HepG2 (cell line): ENCODE measurements around the gene OSBPL8. TPM values are rescaled to one million over a fixed set of nuclear protein-coding genes. Genes with fewer than 3 reads are reported as not detected.

Experiments
- ATAC-seq: fragments of 200-7000 bp; cut with Tn5 transposase; 3 replicates; pipeline ENCODE4 v1.9.1; 2020; ENCODE audit warnings: mild to moderate bottlenecking, moderate library complexity
- BruUV-seq: library from RNA; stranded (reverse); fragments of 400-500 nt; replicated peaks from 2 replicates; lab custom pipeline; 2021; lab: Mats Ljungman, UMichigan
- CTCF ChIA-PET: fragments of 300-600 bp; formaldehyde crosslinking; extraction: SDS; loops from one replicate; lab custom pipeline; 2021; ENCODE audit warnings: low total read pairs, inconsistent platforms, low intra/inter-chr PET ratio; lab: Yijun Ruan, JAX
- POLR2A ChIA-PET: fragments of 350-600 bp; sonication (Branson Sonifier 250); formaldehyde crosslinking; loops from one replicate; lab custom pipeline; 2020; ENCODE audit warnings: antibody characterized with exemption, inconsistent platforms; lab: Yijun Ruan, JAX
- DNase-seq: peaks from one replicate; pipeline ENCODE4 v3.0.0-alpha.2; 2015; ENCODE audit warnings: low spot score
- FAIRE-seq: peaks from 3 replicates; lab custom pipeline; 2011; peaks lifted over from hg19 to GRCh38; lab: Jason Lieb, UNC
- H2AFZ ChIP-seq: one replicate; pipeline ENCODE4 v1.6.1; 2011; ENCODE audit warnings: low read length, inconsistent platforms
- H3K27ac ChIP-seq: fragments of 300-600 bp; 3 replicates; pipeline ENCODE4 v1.8.0; 2011; ENCODE audit warnings: mixed run types, mild to moderate bottlenecking, mixed read lengths, low read length, inconsistent platforms; ENCODE audit not compliant: insufficient read depth; ENCODE audit errors: extremely low read length
- H3K27me3 ChIP-seq, 2 experiments: fragments of 200-600 bp in 1 of 2; 2 replicates in 1 of 2; 3 replicates in 1 of 2; pipeline versions ENCODE4 v1.6.0 to v1.8.0; 2011; ENCODE audit warnings: low read length in 2 of 2, mild to moderate bottlenecking in 2 of 2, moderate library complexity in 2 of 2, inconsistent platforms in 1 of 2; ENCODE audit not compliant: insufficient read depth in 2 of 2, control insufficient read depth in 1 of 2
- H3K36me3 ChIP-seq, 2 experiments: fragments of 200-600 bp in 1 of 2; replicated peaks in 1 of 2; 2 replicates in 1 of 2; 3 replicates in 1 of 2; pipeline versions ENCODE4 v1.5.1 to v1.8.0; 2011; ENCODE audit warnings: low read length in 2 of 2, inconsistent platforms in 1 of 2; ENCODE audit not compliant: insufficient read depth in 2 of 2, control insufficient read depth in 1 of 2
- H3K4me1 ChIP-seq: 2 replicates; pipeline ENCODE4 v1.5.1; 2012; ENCODE audit warnings: low read length, inconsistent platforms; ENCODE audit not compliant: insufficient read depth
- H3K4me2 ChIP-seq: 2 replicates; pipeline ENCODE4 v1.6.0; 2011; ENCODE audit warnings: low read depth, low read length, inconsistent platforms
- H3K4me3 ChIP-seq, 3 experiments: fragments of 200-600 bp in 1 of 3; sonication (generic), shearing (Covaris generic) in 1 of 3; replicated peaks in 1 of 3; 2 replicates each; pipeline ENCODE4 v1.5.1; 2011 to 2016; ENCODE audit warnings: low read length in 3 of 3, inconsistent platforms in 2 of 3, low read depth in 2 of 3, mild to moderate bottlenecking in 2 of 3, control low read depth in 1 of 3, mixed read lengths in 1 of 3; ENCODE audit not compliant: insufficient read depth in 1 of 3
- H3K79me2 ChIP-seq: one replicate; pipeline ENCODE4 v1.6.1; 2011; ENCODE audit warnings: low read length, inconsistent platforms; ENCODE audit not compliant: insufficient read depth
- H3K9ac ChIP-seq: 2 replicates; pipeline ENCODE4 v1.6.0; 2011; ENCODE audit warnings: mild to moderate bottlenecking, low read depth, low read length, inconsistent platforms; ENCODE audit not compliant: insufficient read depth
- H3K9me3 ChIP-seq: 2 replicates; pipeline ENCODE4 v1.5.1; 2012; ENCODE audit warnings: mild to moderate bottlenecking, low read length
- H4K20me1 ChIP-seq: 2 replicates; pipeline ENCODE4 v1.6.0; 2011; ENCODE audit warnings: inconsistent platforms, mild to moderate bottlenecking, low read length, moderate library complexity; ENCODE audit not compliant: insufficient read depth
- CBFB ChIP-seq: sonication (generic); formaldehyde crosslinking; IDR thresholded peaks from 2 replicates; pipeline ENCODE4 v1.4.0; 2020; ENCODE audit warnings: missing genetic modification reagents
- GATAD1 ChIP-seq: IDR thresholded peaks from 2 replicates; pipeline ENCODE4 v1.6.1; 2016; ENCODE audit warnings: missing genetic modification reagents, missing compliant biosample characterization
- GZF1 ChIP-seq: sonication (generic); formaldehyde crosslinking; IDR thresholded peaks from 2 replicates; pipeline ENCODE4 v1.5.1; 2020; ENCODE audit warnings: mild to moderate bottlenecking, missing genetic modification reagents
- HOXD1 ChIP-seq: sonication (generic); formaldehyde crosslinking; IDR thresholded peaks from 2 replicates; pipeline ENCODE4 v1.5.0; 2020; ENCODE audit warnings: missing genetic modification reagents
- ISL2 ChIP-seq: sonication (generic); formaldehyde crosslinking; IDR thresholded peaks from 2 replicates; pipeline ENCODE4 v1.5.0; 2020; ENCODE audit warnings: missing genetic modification reagents
- ZNF501 ChIP-seq: sonication (generic); formaldehyde crosslinking; IDR thresholded peaks from 2 replicates; pipeline ENCODE4 v1.5.1; 2020; ENCODE audit warnings: mild to moderate bottlenecking, moderate library complexity, missing genetic modification reagents
- ZNF607 ChIP-seq: sonication (generic); formaldehyde crosslinking; IDR thresholded peaks from 2 replicates; pipeline ENCODE4 v1.5.1; 2020; ENCODE audit warnings: missing genetic modification reagents, mild to moderate bottlenecking, borderline replicate concordance
- ZNF609 ChIP-seq: sonication (generic); formaldehyde crosslinking; IDR thresholded peaks from 2 replicates; pipeline ENCODE4 v1.4.0; 2020; ENCODE audit warnings: mild to moderate bottlenecking, missing genetic modification reagents, borderline replicate concordance
- WGBS: methylation state at CpG from one replicate; pipeline ENCODE4 v1.1.6; 2017; ENCODE audit warnings: low lambda C conversion rate; 5-methylcytosine and 5-hydroxymethylcytosine counted together
- in situ Hi-C: cut with HindIII; loops from 2 replicates; pipeline ENCODE4 v1.10.0; 2017; ENCODE audit warnings: low pct_unique_long_range_greater_than_20kb; ENCODE audit not compliant: extremely low pct_ligation_motif_present
- intact Hi-C: fragments of 100-400 bp; cut with micrococcal nuclease; formaldehyde crosslinking; loops from one replicate; pipeline ENCODE4 v1.10.0; 2022; ENCODE audit not compliant: unreplicated experiment
- polyA plus RNA-seq, 8 experiments: library from polyadenylated mRNA; depleted of rRNA in 3 of 8; stranded (reverse) in 7 of 8; unstranded in 1 of 8; fragments of >200 nt; fragmentation: Illumina TruSeq in 4 of 8; extraction: Trizol in 4 of 8; gene quantifications; 2 replicates each; pipeline versions ENCODE4 v1.2.1 to v1.2.3, GENCODE V29; 2011 to 2016; ENCODE audit warnings: low read depth in 4 of 8, missing spikeins in 1 of 8, mixed read lengths in 1 of 8; ENCODE audit not compliant: insufficient read depth in 1 of 8
- total RNA-seq, 5 experiments: library from RNA; depleted of rRNA; stranded (reverse); fragments of >200 nt; fragmentation: Illumina TruSeq; extraction: Trizol; gene quantifications; 2 replicates each; pipeline ENCODE4 v1.2.3, GENCODE V29; 2016; ENCODE audit warnings: low read depth in 1 of 5
- TF ChIP-seq, protein P1 (sequence below): sonication (generic); formaldehyde crosslinking; IDR thresholded peaks from 2 replicates; pipeline ENCODE4 v1.5.0; 2020; ENCODE audit warnings: mild to moderate bottlenecking, missing genetic modification reagents, moderate library complexity
- TF ChIP-seq, protein P2 (sequence below): sonication (generic); formaldehyde crosslinking; IDR thresholded peaks from 2 replicates; pipeline ENCODE4 v1.4.0; 2020; ENCODE audit warnings: mild to moderate bottlenecking, missing genetic modification reagents
- TF ChIP-seq, protein P3 (sequence below): IDR thresholded peaks from 2 replicates; pipeline ENCODE4 v1.6.1; 2012; ENCODE audit warnings: low read length, improper control_type of control experiment

OSBPL8 gene
- total and polyA plus RNA-seq, 2 of the 13 experiments (the other 11 are each of a cell fraction or from before 2014, with no cell fraction given), result 11.0 to 33.9 TPM

DNA sequence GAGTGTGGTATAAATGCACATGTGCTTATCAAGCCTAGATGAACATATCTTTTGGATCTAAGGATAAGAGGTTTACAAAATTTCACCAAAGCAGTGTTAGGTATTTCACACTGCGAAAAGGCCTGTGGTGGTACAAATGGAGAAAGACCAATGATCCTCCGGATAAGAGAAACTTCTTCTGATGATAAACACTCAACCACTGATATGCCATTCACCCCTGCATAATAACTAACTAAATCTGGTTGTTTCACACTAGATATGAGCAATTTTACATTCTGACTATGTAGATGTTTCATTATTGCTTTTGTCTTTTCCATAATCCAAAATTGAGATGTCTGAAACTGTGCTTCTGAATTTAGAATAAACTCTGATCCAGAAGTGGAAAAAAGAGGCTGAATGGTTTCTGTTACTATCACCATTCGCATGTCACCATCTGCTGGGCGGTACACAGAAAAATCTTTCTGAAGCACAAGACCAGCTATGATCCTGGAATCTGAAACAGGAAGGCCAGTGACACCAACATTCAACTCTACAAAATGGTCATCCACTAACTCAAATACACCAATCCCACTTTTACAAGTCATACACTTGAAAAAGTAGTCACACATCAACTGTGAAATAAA, 212.7 kb downstream of the OSBPL8 start (continued):
- TF ChIP-seq, protein P1, sequence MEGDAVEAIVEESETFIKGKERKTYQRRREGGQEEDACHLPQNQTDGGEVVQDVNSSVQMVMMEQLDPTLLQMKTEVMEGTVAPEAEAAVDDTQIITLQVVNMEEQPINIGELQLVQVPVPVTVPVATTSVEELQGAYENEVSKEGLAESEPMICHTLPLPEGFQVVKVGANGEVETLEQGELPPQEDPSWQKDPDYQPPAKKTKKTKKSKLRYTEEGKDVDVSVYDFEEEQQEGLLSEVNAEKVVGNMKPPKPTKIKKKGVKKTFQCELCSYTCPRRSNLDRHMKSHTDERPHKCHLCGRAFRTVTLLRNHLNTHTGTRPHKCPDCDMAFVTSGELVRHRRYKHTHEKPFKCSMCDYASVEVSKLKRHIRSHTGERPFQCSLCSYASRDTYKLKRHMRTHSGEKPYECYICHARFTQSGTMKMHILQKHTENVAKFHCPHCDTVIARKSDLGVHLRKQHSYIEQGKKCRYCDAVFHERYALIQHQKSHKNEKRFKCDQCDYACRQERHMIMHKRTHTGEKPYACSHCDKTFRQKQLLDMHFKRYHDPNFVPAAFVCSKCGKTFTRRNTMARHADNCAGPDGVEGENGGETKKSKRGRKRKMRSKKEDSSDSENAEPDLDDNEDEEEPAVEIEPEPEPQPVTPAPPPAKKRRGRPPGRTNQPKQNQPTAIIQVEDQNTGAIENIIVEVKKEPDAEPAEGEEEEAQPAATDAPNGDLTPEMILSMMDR (CRISPR knock-in tag), result peak; percentile 80
- TF ChIP-seq ZNF501, result no peak
- TF ChIP-seq, protein P2, sequence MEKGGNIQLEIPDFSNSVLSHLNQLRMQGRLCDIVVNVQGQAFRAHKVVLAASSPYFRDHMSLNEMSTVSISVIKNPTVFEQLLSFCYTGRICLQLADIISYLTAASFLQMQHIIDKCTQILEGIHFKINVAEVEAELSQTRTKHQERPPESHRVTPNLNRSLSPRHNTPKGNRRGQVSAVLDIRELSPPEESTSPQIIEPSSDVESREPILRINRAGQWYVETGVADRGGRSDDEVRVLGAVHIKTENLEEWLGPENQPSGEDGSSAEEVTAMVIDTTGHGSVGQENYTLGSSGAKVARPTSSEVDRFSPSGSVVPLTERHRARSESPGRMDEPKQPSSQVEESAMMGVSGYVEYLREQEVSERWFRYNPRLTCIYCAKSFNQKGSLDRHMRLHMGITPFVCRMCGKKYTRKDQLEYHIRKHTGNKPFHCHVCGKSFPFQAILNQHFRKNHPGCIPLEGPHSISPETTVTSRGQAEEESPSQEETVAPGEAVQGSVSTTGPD (CRISPR knock-in tag), result no peak
- TF ChIP-seq, all 625 proteins: peak for 8

DNA sequence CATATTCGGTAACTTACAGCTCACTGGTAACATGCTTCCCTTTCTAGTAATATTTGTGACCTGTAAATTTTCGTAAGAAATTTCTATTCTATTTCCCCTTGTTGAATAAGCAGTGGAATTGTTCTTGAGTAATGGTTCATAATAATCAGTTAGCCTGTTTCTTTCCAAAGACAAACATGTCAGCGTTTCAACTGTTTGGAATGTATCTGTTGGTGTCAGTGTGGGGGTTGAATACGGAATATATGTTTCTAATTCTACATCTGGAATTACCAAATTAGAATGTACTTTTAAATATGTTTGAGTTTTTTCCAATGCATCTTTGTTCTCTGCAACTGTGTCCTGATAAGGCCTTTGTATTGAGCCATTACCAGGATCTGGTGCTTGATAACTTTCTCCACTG, 213.3 kb downstream of the OSBPL8 start:
- Histone ChIP-seq H3K9me3 (no peaks in the 10 kb centered on the region), H3K79me2 (peaks cover 4% of the 10 kb centered on the region), H3K27ac (no peak overlapping the region), H3K4me2 (no peak overlapping the region), H3K27me3 (no peaks in the 10 kb centered on the region; a peak in 1 of 5 replicates), H2AFZ (no peak overlapping the region), H3K4me3 (no peak overlapping the region), H3K9ac (no peak overlapping the region), H3K36me3 (no peaks in the 10 kb centered on the region), H4K20me1 (no peaks in the 10 kb centered on the region), H3K4me1 (peaks cover 19% of the 10 kb centered on the region)
- no peak for ATAC-seq
- no peak for DNase-seq
- 97% methylated on average over 4 of the region's 4 CpGs for WGBS
- ChIA-PET CTCF (no interaction called here), POLR2A (no interaction called here)
- in situ Hi-C loops (loop anchor here (10.0 kb wide), 1 partner anchor 831 kb away; the partner anchor contains the start of gene KRR1), intact Hi-C loops (loop anchor here (10.0 kb wide), 1 partner anchor 861 kb away; the partner anchor contains the start of gene GLIPR1)
- no peak for FAIRE-seq
- BruUV-seq, result no TSS peak
- TF ChIP-seq ZNF607 (CRISPR knock-in tag) (no peak), GATAD1 (CRISPR knock-in tag) (no peak), ZNF609 (CRISPR knock-in tag) (no peak), ISL2 (no peak), CBFB (CRISPR knock-in tag) (no peak), HOXD1 (CRISPR knock-in tag) (no peak), GZF1 (CRISPR knock-in tag) (no peak)
- TF ChIP-seq, protein P3, sequence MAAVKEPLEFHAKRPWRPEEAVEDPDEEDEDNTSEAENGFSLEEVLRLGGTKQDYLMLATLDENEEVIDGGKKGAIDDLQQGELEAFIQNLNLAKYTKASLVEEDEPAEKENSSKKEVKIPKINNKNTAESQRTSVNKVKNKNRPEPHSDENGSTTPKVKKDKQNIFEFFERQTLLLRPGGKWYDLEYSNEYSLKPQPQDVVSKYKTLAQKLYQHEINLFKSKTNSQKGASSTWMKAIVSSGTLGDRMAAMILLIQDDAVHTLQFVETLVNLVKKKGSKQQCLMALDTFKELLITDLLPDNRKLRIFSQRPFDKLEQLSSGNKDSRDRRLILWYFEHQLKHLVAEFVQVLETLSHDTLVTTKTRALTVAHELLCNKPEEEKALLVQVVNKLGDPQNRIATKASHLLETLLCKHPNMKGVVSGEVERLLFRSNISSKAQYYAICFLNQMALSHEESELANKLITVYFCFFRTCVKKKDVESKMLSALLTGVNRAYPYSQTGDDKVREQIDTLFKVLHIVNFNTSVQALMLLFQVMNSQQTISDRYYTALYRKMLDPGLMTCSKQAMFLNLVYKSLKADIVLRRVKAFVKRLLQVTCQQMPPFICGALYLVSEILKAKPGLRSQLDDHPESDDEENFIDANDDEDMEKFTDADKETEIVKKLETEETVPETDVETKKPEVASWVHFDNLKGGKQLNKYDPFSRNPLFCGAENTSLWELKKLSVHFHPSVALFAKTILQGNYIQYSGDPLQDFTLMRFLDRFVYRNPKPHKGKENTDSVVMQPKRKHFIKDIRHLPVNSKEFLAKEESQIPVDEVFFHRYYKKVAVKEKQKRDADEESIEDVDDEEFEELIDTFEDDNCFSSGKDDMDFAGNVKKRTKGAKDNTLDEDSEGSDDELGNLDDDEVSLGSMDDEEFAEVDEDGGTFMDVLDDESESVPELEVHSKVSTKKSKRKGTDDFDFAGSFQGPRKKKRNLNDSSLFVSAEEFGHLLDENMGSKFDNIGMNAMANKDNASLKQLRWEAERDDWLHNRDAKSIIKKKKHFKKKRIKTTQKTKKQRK, result no peak
